Panc1 (cell line): ENCODE results near the gene CTNNAL1.

ENCODE experiments used
- CTCF ChIP-seq: fragments of 450-650 bp; IDR thresholded peaks from 2 replicates; pipeline ENCODE4 v1.5.1; 2017; ENCODE audit warnings: mild to moderate bottlenecking
- REST ChIP-seq, 2 experiments: IDR thresholded peaks; 2 replicates each; pipeline ENCODE4 v1.6.1; 2011 to 2012; ENCODE audit warnings: low read depth in 2 of 2, control low read depth in 1 of 2, low read length in 1 of 2, mild to moderate bottlenecking in 1 of 2, moderate library complexity in 1 of 2; ENCODE audit not compliant: insufficient read depth in 1 of 2

GRCh38 chr9:108933231-108933717, 80.0 kb downstream of the CTNNAL1 start:
- no peak for TF ChIP-seq REST (IDR thresholded peaks at IDR 0.05; ENCODE audit: insufficient read depth in 1 of 2, low read depth in 2 of 2, low read length in 1 of 2)
- no peak for TF ChIP-seq CTCF
